Ascending aorta (tissue), 2 donors: ENCODE data around the gene CHTF8. TPM values are rescaled to one million over a fixed set of nuclear protein-coding genes. Genes with fewer than 3 reads are reported as not detected.

Experiments used
- DNase-seq, 2 donors: peaks; one replicate each; pipeline ENCODE4 v3.0.0-alpha.2; 2019; ENCODE audit warnings: low spot score in 2 of 2
- H3K27ac ChIP-seq, 2 donors: fragments of 200-600 bp; sonication (generic); one replicate each; pipeline ENCODE4 v1.5.1; 2016 to 2017; ENCODE audit warnings: mild to moderate bottlenecking in 1 of 2
- H3K27me3 ChIP-seq: fragments of 200-600 bp; sonication (generic); one replicate; pipeline ENCODE4 v1.5.1; 2017
- H3K36me3 ChIP-seq, 2 donors: fragments of 200-600 bp; sonication (generic); one replicate each; pipeline ENCODE4 v1.5.1; 2016
- H3K4me1 ChIP-seq, 2 donors: fragments of 200-600 bp; sonication (generic); one replicate each; pipeline ENCODE4 v1.5.1; 2016 to 2017; ENCODE audit warnings: mild to moderate bottlenecking in 1 of 2
- H3K4me3 ChIP-seq, 2 donors: fragments of 200-600 bp; sonication (generic); one replicate each; pipeline ENCODE4 v1.5.1; 2016 to 2017; ENCODE audit warnings: mild to moderate bottlenecking in 1 of 2
- H3K9me3 ChIP-seq, 2 donors: fragments of 200-600 bp; sonication (generic); one replicate each; pipeline ENCODE4 v1.5.1; 2016
- intact Hi-C: fragments of 100-400 bp; cut with DNase I; formaldehyde crosslinking; loops from one replicate; pipeline ENCODE4 v1.15.1; 2023
- total RNA-seq: library from RNA; depleted of rRNA; stranded (reverse); fragments of >200 nt; gene quantifications from one replicate; pipeline ENCODE4 v1.1.0, GENCODE V29; 2016
- TF ChIP-seq, protein P1 (sequence below), 3 experiments: fragments of 200-600 bp in 2 of 3; fragments of 450-650 bp in 1 of 3; sonication (generic) in 2 of 3; IDR thresholded peaks; one replicate each; pipeline ENCODE4 v1.5.1; 2016 to 2019; ENCODE audit warnings: antibody characterized with exemption in 3 of 3, mild to moderate bottlenecking in 1 of 3, moderate library complexity in 1 of 3

Gene CHTF8
- total RNA-seq, 1 donor from 2014 or later, result 41.3 TPM

DNA sequence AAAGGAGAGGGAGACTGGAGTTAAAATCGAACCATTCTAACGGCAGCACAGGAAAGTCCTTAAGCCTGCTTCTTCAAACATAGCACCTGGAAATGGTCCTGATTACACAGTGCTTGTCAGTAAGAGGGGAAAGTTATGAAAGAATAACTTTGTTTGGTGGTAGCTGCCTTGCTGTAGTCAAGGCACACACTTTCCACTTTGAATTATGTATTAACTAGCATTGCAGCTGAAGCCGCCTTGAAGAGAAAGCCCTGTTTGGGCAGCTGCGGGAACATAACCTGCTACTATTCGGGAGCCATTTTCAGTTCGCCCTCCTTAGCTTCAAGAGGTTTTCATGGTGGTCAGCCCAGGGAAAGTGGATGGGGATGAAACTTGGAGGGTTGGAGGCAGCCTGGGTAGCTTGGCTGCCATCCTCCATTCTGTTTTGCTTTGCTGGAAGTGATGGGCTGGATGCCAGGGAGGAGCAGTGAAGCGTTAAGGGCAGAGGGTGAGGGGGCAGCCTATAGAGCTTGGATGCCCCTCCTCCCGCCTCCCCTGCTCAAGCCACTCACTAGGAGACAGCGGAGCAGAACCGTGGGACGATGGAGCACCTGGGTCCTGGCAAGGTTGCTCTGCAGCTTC is 32.2 kb downstream of the CHTF8 start:
- TF ChIP-seq, protein P1, sequence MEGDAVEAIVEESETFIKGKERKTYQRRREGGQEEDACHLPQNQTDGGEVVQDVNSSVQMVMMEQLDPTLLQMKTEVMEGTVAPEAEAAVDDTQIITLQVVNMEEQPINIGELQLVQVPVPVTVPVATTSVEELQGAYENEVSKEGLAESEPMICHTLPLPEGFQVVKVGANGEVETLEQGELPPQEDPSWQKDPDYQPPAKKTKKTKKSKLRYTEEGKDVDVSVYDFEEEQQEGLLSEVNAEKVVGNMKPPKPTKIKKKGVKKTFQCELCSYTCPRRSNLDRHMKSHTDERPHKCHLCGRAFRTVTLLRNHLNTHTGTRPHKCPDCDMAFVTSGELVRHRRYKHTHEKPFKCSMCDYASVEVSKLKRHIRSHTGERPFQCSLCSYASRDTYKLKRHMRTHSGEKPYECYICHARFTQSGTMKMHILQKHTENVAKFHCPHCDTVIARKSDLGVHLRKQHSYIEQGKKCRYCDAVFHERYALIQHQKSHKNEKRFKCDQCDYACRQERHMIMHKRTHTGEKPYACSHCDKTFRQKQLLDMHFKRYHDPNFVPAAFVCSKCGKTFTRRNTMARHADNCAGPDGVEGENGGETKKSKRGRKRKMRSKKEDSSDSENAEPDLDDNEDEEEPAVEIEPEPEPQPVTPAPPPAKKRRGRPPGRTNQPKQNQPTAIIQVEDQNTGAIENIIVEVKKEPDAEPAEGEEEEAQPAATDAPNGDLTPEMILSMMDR (IDR thresholded peaks at IDR 0.05), result no peak
- H3K4me3 ChIP-seq, result no peak overlapping the region
- H3K36me3 ChIP-seq, result no peaks in the 10 kb centered on the region
- no peak for DNase-seq
- no peak overlapping the region for H3K27ac ChIP-seq
- H3K27me3 ChIP-seq, result no peaks in the 10 kb centered on the region
- intact Hi-C loops, result no loop called here
- H3K9me3 ChIP-seq, result no peaks in the 10 kb centered on the region
- no peaks in the 10 kb centered on the region for H3K4me1 ChIP-seq

DNA sequence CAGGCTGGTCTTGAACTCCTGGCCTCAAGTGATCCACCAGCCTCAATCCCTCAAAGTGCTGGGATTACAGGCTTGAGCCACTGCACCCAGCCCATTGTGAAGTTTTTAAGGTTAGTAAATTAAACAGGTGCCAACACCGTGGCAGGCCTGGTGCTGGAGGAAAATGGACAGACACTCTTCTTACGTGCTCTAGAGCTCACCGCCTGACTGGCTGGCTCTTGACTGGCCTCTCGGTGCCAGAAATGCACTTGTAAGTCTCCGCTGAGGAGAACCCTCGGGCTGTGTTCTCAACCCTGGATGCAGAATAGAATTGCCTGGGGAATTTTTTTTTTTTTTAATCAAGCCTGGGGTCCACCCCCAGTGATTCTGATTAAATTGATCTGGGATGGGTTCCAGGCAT is 37.2 kb downstream of the CHTF8 start:
- DNase-seq, result no peak
- intact Hi-C loops, result no loop called here
- H3K9me3 ChIP-seq, result no peaks in the 10 kb centered on the region
- no peak overlapping the region for H3K27ac ChIP-seq
- no peak overlapping the region for H3K4me3 ChIP-seq
- H3K4me1 ChIP-seq, result no peaks in the 10 kb centered on the region
- H3K36me3 ChIP-seq, result no peaks in the 10 kb centered on the region
- TF ChIP-seq, protein P1 (IDR thresholded peaks at IDR 0.05), result no peak
- H3K27me3 ChIP-seq, result no peaks in the 10 kb centered on the region

DNA sequence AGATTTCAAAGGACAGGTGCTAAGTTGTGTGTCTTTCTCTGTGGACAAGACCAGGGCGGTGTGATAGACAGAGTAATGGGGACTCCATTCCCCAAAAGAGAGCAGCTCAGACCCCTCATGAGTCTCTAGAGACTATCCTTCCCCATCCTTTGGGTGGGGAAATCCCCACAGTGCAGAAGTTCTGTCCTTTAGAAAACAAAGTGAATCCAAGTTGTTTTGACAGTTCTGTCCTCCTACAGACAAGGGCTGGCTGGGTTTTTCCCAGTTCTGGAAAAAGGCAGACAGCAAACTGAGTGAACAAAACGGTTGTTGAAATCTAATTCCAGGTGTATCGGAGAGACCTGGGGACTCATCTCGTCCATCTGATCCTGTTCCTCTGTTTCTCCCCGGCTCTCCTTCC is 37.9 kb downstream of the CHTF8 start:
- no peaks in the 10 kb centered on the region for H3K27me3 ChIP-seq
- no peaks in the 10 kb centered on the region for H3K9me3 ChIP-seq
- H3K4me1 ChIP-seq, result no peaks in the 10 kb centered on the region
- no peaks in the 10 kb centered on the region for H3K36me3 ChIP-seq
- H3K4me3 ChIP-seq, result no peak overlapping the region
- intact Hi-C loops, result no loop called here
- no peak for DNase-seq
- H3K27ac ChIP-seq, result no peak overlapping the region
- TF ChIP-seq, protein P1 (IDR thresholded peaks at IDR 0.05), result no peak

DNA sequence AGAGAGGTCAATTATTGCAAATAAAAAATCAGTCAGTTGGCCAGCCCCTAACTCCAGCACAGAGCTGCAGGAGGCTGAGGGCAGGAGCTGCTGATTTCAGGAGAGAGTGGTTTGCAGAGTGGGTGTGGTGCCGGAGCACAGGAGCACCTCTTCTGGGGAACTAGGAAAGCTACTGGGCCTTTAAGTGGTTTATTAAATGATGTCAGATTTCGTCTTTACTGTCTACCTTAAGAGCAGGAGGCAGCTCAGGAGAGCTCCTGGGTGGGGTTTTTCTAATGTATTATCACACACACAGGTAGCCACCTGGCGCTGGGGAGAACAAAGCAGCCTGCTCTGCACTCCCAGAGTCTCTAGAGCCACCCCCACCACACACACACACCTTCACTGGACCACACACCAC is 38.4 kb downstream of the CHTF8 start:
- Histone ChIP-seq H3K4me1 (no peaks in the 10 kb centered on the region), H3K9me3 (no peaks in the 10 kb centered on the region), H3K36me3 (no peaks in the 10 kb centered on the region), H3K27me3 (no peaks in the 10 kb centered on the region), H3K4me3 (no peak overlapping the region), H3K27ac (no peak overlapping the region)
- DNase-seq, result no peak
- intact Hi-C loops, result no loop called here
- TF ChIP-seq, protein P1 (IDR thresholded peaks at IDR 0.05), result no peak

DNA sequence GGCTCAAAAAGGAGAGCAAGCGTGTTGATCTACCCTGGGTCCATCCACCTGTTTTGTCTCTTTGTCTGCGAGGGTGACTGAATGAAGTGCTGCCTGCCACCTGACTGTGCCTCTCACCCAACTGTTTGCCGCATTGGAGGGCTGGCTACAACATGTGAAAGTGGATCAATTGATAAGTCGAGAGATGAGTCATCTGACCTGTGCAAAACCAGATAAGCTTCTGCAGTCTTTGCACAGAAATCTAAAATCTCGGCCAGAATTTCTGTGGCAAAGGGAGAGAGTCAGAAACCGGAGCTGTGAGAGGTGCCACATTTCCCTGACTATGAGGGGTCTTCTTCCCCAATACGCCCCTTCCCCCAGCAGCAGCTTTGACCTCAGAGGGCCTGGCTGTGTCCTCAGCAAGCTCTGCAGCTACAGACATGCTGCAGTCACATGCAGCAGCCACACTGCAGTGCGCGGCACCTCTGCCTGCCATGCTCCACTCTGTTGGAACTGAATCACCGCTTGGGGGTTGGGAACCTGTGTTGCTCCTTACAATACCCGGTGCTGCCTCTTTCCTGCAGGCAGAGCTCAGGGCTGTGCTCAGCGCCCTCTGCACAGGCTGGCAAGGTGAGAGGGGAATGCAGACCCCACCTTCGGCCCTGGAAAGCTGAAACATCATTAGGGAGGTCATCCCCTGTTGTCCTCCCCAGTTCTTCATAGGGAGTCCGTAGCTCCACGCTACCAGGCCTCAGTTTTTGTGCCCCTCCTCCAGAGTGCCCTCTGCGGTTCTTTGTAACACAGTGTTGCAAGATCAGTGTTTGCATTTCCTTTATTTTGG is 43.1 kb downstream of the CHTF8 start:
- Histone ChIP-seq H3K27ac (no peak overlapping the region), H3K4me3 (no peak overlapping the region)
- intact Hi-C loops, result no loop called here

More for the DNA sequence above, 43.1 kb downstream of the CHTF8 start:
- H3K4me1 ChIP-seq, result no peaks in the 10 kb centered on the region
- no peaks in the 10 kb centered on the region for H3K9me3 ChIP-seq
- no peaks in the 10 kb centered on the region for H3K27me3 ChIP-seq
- no peak for DNase-seq
- TF ChIP-seq, protein P1 (IDR thresholded peaks at IDR 0.05), result no peak
- H3K36me3 ChIP-seq, result peaks cover 5 to 9% of the 10 kb centered on the region in 2 donors
